ENCODE measurements around the gene SLAIN2.

SLAIN2 gene

GRCh38 chr4:48336146-48336870 is 5.0 kb upstream of the SLAIN2 start:
- DNase-seq: no peak

GRCh38 chr4:48337731-48338130 is 3.6 kb upstream of the SLAIN2 start:
- no peak for DNase-seq

GRCh38 chr4:48339642-48340041 is 1.7 kb upstream of the SLAIN2 start:
- no peak for DNase-seq

GRCh38 chr4:48340276-48340964 is 909 bp upstream of the SLAIN2 start:
- DNase-seq: no peak

DNA sequence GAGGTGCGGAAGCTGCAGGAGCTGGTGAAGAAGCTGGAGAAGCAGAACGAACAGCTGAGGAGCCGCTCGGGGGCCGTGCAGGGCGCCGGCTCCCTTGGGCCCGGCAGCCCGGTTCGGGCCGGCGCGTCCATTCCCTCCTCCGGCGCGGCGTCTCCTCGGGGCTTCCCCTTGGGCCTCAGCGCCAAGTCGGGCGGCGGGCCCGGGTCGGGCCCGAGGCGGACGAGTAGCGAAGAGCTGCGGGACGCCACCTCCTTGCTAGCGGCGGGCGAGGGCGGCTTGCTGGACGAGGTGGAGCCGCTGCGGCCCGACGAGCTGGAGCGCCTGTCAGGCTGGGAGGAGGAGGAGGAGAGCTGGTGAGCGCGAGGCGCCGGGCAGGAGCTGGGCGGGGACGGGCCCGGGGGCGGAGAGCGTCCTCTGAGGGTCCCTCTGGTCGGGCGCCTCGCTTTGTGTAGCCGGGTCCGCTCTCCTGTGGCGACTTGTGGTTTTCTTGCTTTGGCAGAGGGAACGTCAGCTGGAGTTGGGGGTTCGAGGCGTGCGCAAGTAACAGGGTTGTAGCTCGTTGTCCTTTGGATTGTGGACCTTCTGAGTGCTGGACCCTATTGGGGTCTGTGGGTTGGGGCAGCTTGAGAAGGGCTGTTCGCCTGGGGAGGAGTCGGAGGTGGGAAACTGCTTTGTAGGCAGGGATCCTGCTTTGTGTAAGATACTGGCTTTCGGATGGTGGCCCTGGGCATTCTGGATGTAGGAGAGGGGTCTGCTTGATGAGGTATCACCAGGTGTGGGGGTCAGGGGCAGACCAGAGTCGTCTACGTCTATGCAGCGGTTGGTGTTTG is 662 bp downstream of the SLAIN2 start:
- DNase-seq: peak; percentile 23

GRCh38 chr4:48342606-48342880 is 1.2 kb downstream of the SLAIN2 start:
- DNase-seq: no peak

DNA sequence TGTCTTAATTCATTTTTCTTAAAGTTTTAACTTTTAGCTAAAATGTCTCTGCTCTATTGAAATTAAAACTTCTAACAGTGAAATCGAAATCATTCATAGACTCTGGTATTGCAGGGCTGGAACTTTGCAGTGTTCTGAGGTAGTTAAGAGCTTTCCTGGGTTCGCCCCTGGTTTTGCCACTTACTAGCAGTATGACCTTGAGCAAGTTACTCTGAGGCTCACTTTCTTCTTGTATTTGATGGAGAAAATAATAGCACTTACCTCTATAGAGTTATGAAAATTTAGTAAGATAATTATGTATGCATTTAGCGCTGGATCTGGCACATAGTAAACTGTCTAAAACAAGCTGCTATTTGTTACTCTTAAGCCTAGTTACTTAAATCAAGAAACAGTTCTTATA is 1.7 kb downstream of the SLAIN2 start:
- no peak for DNase-seq

- DNase-seq: no peak
Measured at GRCh38 chr4:48343551-48343950, 2.2 kb downstream of the SLAIN2 start.

- DNase-seq: no peak
Measured at GRCh38 chr4:48345542-48345941, 4.2 kb downstream of the SLAIN2 start.

DNA sequence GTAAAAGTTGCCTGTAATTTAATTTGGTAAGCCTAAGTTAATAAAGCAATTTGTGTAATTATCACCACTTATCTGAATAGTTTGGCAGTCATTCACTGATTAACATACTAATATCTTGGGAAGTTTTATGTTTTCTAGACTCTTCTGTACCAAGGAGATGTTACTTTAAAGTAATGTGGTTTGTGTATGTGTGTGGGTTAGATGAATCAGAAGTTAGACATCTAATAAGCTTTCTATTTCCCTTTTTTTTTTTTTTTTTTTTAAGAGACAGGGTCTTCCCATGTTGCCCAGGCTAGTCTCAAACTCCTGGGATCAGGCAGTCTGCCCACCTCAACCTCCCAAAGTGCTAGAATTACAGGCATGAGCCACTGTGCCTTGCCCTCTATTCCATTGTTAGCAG is 5.3 kb downstream of the SLAIN2 start:
- no peak for DNase-seq

DNA sequence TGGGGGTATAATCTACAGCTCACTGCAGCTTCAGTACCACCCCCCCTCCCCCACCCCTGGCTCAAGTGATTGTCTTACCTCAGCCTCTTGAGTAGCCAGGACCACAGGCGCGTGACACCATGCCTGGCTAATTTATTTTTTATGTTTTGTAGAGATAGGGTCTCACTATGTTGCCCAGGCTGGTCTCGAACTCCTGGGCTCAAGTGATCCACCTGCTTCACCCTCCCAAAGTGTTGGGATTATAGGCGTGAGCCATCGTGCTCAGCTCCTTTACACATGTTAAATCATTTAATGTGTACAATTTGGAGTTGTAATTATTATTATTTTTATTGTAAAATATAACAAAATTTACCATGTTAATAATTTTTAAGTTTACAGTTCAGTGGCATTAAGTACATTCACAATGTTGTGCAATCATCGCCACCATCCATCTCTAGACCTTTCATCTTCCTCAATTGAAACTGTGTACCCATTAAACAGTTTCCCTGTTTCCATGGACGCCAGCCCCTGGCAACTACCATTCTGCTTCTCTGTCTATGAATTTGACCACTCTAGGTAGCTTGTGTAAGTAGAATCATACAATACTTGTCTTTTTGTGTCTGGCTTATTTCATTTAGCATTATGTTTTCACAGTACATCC is 6.1 kb downstream of the SLAIN2 start:
- no peak for DNase-seq

GRCh38 chr4:48350871-48351270 is 9.5 kb downstream of the SLAIN2 start:
- DNase-seq: no peak

GRCh38 chr4:48352793-48353192 is 11.5 kb downstream of the SLAIN2 start:
- DNase-seq: no peak

DNA sequence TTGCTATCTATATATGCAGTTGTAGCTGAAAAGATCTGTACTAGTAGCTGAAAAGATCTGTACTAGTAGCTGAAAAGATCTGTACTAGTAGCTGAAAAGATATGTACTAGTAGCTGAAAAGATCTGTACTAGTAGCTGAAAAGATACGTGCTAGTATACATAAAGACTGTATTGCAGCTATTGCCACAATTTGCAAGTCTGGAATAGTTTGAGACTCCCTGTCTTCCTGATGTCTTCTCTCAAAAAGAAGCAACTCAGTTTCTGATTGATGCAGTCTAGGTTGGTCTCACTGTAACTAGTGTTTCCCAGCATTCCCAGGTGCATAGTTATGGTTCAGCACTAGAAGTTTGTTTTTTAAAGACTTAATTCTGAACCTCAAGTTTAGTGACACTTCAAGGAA is 15.0 kb downstream of the SLAIN2 start:
- no peak for DNase-seq

DNA sequence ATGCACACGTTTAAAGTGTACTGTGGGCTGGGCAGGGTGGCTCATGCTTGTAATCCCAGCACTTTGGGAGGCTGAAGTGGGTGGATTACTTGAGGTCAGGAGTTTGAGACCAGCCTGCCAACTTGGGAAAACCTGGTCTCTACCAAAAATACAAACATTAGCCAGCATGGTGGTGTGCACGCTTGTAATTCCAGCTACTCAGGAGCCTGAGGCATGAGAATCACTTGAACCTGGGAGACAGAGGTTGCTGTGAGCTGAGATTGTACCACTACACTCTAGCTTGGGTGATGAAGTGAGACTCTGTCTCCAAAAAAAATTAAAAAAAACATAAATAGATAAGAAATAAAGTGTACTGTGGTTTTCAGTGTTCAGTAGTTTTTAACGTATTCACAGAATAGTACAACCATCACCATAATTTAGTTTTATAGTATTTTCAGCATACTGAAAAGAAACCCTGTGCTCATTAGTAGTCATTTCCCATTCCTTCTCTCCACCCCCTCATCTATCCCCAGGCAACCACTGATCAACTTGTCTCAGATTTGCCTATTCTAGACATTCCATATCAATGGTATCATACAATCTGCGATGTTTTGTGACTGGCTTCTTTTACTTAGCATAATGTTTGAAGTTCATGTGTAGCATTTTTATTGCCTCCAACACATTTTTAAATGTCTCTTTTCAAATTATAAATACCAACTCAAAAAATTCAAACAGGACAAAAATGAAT is 19.1 kb downstream of the SLAIN2 start:
- DNase-seq: no peak

GRCh38 chr4:48361012-48361400 is 19.7 kb downstream of the SLAIN2 start:
- DNase-seq: no peak

GRCh38 chr4:48366611-48367010 is 25.3 kb downstream of the SLAIN2 start:
- no peak for DNase-seq

- no peak for DNase-seq
Measured at GRCh38 chr4:48367016-48367415, 25.7 kb downstream of the SLAIN2 start.

DNA sequence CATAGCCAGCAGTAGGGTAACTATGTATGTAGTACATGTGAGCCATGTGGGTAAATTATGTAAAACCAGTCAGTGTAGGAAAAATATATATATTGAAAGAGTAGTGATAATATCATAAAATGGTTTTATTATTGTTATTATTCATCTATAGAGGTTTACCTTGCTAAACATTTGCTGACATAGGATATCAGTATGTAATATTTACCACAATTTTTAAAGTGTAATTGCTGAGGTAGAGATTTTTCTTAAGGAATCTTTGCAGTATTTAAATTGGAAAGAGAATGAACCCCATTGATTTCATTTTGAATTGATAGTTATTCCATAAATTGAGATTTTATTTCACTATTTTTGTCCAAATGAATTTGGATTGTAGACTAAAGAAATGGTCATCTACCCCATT is 27.1 kb downstream of the SLAIN2 start:
- no peak for DNase-seq

DNA sequence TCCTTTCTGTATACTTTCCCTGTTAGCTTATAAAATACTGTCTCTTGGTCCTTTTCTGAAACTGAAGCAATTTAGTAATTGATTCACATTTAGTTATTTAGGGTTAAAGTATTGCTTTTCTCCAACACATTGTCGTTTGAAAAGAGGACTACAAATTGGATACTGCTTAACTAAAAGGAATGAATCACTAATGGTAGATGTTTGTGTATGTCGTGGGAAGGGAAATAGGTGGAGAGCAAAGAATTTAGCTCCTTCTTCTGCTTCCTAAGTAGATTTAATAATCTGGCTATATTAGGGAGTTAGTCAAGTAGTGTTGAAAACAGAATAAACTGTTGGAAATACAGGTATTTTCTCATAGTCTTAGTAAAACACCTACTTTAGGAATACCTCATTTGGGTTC is 27.9 kb downstream of the SLAIN2 start:
- DNase-seq: no peak

- DNase-seq: no peak
Measured at GRCh38 chr4:48369771-48370170, 28.4 kb downstream of the SLAIN2 start.

DNA sequence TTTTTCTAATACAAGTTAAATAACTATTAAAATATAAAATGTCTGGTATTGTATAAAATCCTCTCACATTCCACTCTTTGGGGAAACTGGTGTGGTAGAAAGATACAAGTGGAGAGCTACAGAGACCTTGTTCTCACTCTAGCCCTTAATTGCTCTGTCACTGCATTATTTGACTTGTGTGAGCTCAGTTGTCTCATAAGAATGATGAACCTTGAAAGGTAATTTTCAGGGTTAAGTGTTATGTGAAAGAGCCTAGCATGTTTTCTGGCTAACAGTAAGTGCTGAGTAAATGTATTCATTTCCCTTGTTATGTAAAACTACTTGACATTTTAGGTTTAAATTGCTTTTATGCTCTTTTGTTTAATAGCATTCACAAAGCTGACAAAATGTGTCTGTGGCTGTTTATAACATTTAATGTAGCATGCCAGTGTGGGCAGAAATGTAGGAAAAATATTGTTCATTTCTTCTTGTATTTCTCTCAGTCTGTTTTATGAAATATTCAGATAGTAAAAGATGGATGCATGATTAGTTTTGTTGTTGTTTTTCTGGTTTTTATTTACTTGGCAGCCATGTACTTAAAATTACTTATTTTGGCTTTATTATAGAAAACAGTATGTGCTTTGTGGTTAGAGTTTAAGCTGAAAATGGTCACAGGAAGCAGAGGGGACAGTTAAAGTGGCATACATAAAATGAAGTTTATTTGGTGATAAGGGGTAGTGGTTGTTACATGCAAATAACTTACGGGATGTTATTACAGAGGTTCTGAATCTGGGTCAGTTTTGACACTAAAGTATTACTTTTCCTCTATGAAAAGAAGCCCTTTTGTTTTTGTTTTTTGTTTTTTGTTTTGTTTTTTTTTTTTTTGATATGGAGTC is 29.2 kb downstream of the SLAIN2 start:
- no peak for DNase-seq

Measured in NCI-H510A (cell line).